ENCODE measurements around the gene HSPH1. TPM values are rescaled to one million over a fixed set of nuclear protein-coding genes. Genes with fewer than 3 reads are reported as not detected.

HSPH1 gene
- total RNA-seq, 1 experiment from 2014 or later = 116 TPM

DNA sequence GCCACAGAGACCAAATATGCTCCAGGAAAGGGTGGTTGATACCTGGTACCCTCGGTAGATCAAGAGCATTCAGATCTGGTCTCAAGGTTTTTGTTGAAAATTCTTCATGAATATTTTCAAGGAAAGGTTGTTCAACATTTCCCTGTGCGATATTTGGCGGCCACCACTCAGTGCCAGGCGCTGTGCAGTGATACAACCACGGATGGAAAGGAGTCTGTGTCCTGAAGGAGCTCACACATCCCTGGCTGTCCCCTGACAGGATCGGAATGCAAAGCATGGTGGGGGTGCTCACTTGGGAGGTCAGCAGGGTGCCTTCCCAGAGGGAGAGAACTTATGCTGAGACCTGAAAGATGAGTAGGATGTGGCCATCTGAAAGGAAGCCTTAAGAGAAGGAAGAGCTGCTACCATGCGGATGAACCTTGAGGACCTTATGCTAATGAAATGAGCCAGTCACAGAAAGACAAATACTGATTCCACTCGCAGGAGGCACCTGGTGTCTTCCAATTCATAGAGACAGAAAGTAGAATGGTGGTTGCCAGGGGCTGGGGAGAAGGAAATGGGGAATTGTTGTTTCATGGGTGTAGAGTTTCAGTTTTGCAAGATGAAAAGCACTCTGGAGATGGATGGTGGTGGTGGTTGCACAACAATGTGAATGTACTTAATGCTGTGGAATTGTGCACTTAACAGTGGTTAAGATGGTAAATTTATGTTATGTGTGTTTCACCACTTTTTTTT is 41.6 kb downstream of the HSPH1 start:
- H3K9me2 ChIP-seq (ENCODE audit: insufficient read depth) = no peaks in the 10 kb centered on the region
- H3K9me3 ChIP-seq (ENCODE audit: control insufficient read depth in 1 of 2, insufficient read depth in 1 of 2, low read depth in 1 of 2, low read length in 2 of 2) = no peaks in the 10 kb centered on the region
- H3K9ac ChIP-seq (ENCODE audit: low read length) = no peak overlapping the region
- no peaks in the 10 kb centered on the region for H3K79me2 ChIP-seq (ENCODE audit: insufficient read depth, low read length)
- no peaks in the 10 kb centered on the region for H4K20me1 ChIP-seq (ENCODE audit: insufficient read depth)
- H3K4me3 ChIP-seq (replicated peaks in 1 of 2; ENCODE audit: low read depth in 1 of 2, low read length in 2 of 2) = no peak overlapping the region
- H2AFZ ChIP-seq (ENCODE audit: low read depth, low read length, poor library complexity, severe bottlenecking) = no peak overlapping the region
- BruUV-seq (replicated peaks) = no TSS peak
- no peaks in the 10 kb centered on the region for H3K4me1 ChIP-seq (ENCODE audit: control insufficient read depth in 1 of 2, insufficient read depth in 2 of 2, low read length in 2 of 2)
- ATAC-seq (no peak), DNase-seq (ENCODE audit: low read depth, low spot score) (no peak)
- H3K27me3 ChIP-seq (ENCODE audit: insufficient read depth, low read length) = peaks cover 70% of the 10 kb centered on the region
- ChIA-PET CTCF (no interaction called here), POLR2A (no interaction called here), RAD21 (ENCODE audit: low non-redundant PET in 1 of 2, low total read pairs in 2 of 2, uncharacterized antibody in 2 of 2, unreplicated experiment in 2 of 2) (no interaction called here)
- no peak overlapping the region for H3K27ac ChIP-seq (ENCODE audit: low read depth, low read length)
- no peak overlapping the region for H3K4me2 ChIP-seq (ENCODE audit: low read length)
- TF ChIP-seq SIN3A (IDR thresholded peaks at IDR 0.05; ENCODE audit: low read depth) (no peak), FOSL1 (IDR thresholded peaks at IDR 0.05; ENCODE audit: low read depth) (no peak), CBX3 (IDR thresholded peaks at IDR 0.05; ENCODE audit: low read depth) (no peak), YY1 (IDR thresholded peaks at IDR 0.05; ENCODE audit: extremely low read depth, insufficient replicate concordance, low read depth, low read length) (no peak), EZH2 (IDR thresholded peaks at IDR 0.05) (no peak), CEBPB (IDR thresholded peaks at IDR 0.05; ENCODE audit: low read depth) (no peak), SRF (IDR thresholded peaks at IDR 0.05; ENCODE audit: low read depth) (no peak), SP1 (IDR thresholded peaks at IDR 0.05; ENCODE audit: low read depth) (no peak), EZH2phosphoT487 (IDR thresholded peaks at IDR 0.05; ENCODE audit: borderline replicate concordance) (no peak), ZNF274 (IDR thresholded peaks at IDR 0.05; ENCODE audit: low read depth, low read length) (no peak), ZFX (IDR thresholded peaks at IDR 0.05) (no peak), JUND (IDR thresholded peaks at IDR 0.05) (no peak), POLR2A (IDR thresholded peaks at IDR 0.05; ENCODE audit: borderline replicate concordance, extremely low read depth, insufficient read depth, insufficient read length) (no peak), CTCF (IDR thresholded peaks at IDR 0.05 in 2 of 3, conservative IDR thresholded peaks at IDR 0.05 in 1 of 3; ENCODE audit: borderline replicate concordance in 1 of 3, insufficient read depth in 1 of 3, low read depth in 2 of 3, low read length in 2 of 3) (no peak), REST (IDR thresholded peaks at IDR 0.05; ENCODE audit: low read depth) (no peak), RAD21 (IDR thresholded peaks at IDR 0.05; ENCODE audit: low read depth) (no peak)
- TF ChIP-seq, protein P1, sequence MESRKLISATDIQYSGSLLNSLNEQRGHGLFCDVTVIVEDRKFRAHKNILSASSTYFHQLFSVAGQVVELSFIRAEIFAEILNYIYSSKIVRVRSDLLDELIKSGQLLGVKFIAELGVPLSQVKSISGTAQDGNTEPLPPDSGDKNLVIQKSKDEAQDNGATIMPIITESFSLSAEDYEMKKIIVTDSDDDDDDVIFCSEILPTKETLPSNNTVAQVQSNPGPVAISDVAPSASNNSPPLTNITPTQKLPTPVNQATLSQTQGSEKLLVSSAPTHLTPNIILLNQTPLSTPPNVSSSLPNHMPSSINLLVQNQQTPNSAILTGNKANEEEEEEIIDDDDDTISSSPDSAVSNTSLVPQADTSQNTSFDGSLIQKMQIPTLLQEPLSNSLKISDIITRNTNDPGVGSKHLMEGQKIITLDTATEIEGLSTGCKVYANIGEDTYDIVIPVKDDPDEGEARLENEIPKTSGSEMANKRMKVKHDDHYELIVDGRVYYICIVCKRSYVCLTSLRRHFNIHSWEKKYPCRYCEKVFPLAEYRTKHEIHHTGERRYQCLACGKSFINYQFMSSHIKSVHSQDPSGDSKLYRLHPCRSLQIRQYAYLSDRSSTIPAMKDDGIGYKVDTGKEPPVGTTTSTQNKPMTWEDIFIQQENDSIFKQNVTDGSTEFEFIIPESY (IDR thresholded peaks at IDR 0.05; ENCODE audit: extremely low read depth, insufficient replicate concordance, low read length) = no peak
- intact Hi-C loops (cut with micrococcal nuclease) = no loop called here
- H3K36me3 ChIP-seq (ENCODE audit: control insufficient read depth in 1 of 2, insufficient read depth in 2 of 2, low read length in 2 of 2) = no peaks in the 10 kb centered on the region
